ENCODE measurements around the gene RBM42.
"Not testable (repeated sequence)": the region's sequence is repeated elsewhere in the genome, so short reads cannot be mapped to it uniquely, and the experiment has no call there.

RBM42 gene, protein sequence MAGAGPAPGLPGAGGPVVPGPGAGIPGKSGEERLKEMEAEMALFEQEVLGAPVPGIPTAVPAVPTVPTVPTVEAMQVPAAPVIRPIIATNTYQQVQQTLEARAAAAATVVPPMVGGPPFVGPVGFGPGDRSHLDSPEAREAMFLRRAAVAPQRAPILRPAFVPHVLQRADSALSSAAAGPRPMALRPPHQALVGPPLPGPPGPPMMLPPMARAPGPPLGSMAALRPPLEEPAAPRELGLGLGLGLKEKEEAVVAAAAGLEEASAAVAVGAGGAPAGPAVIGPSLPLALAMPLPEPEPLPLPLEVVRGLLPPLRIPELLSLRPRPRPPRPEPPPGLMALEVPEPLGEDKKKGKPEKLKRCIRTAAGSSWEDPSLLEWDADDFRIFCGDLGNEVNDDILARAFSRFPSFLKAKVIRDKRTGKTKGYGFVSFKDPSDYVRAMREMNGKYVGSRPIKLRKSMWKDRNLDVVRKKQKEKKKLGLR

DNA sequence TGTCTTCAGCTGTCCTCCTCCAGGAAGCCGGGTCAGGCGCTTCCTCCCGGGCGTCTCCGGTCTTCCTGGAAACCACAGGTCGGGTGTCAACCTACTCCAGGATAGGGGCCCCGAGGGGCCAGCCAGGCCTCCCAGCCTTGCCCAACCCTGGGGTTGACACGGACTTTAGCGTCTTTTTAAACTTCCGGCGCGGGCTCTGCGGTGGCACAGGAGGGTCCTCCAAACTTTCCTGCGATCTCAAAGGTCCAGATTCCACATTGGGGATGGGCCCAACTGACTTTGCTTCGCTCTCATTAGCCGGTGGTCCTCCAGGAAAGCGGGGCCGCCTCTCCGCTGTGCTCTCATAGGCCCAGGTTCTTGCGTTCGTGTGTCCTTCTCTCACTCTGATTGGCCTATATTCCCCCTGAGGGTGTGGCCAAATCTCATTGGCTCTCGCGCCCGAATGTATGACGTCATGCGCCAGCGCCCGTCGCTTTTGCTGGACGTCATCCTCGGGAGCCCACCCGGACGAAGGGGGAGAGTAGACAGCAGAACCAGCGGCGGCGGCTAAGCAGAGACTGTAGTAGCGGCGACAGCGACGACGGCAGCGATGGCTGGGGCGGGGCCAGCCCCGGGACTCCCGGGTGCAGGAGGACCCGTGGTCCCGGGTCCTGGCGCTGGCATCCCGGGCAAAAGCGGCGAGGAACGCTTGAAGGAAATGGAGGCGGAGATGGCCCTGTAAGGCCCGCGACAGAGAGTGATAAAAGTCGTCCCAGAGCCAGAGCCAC, at the start of gene RBM42:
RBM42 (plus strand) TSS at position 472 of the 767 bp plus-strand sequence; CDS start at position 590, 118 bp downstream.
- peak; percentile 98 for DNase-seq

GRCh38 chr19:35582760-35583159, 46.1 kb upstream of the RBM42 start:
- DNase-seq: no peak

DNA sequence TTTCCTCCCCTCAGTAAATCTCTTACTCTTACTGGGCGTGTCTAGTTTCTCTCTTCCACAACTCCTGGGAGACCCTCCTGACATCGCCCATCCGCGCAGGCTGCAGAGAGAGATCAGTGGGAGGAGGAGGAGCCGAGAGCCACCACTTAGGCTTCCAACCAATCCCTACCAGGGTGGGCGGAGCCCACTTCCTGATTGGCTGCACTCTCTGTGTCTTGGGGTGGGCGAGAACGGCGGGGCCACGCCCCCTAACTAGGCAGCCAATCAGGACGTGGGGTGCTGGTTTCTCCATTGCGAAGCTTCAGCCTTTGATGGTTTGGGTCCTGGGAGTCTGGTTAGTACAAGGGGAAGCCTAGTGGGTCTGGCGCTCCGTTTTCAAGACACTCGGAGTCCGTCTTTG, 43.0 kb upstream of the RBM42 start, which contains the start of gene PMIS2:
PMIS2 (plus strand) TSS at position 326 of the 400 bp plus-strand sequence. CDS start 87 bp downstream, outside the sequence.
- DNase-seq: no peak

GRCh38 chr19:35587321-35587720, 41.5 kb upstream of the RBM42 start:
- DNase-seq: no peak

- no peak for DNase-seq
Observed at GRCh38 chr19:35590875-35591274, 38.0 kb upstream of the RBM42 start.

DNA sequence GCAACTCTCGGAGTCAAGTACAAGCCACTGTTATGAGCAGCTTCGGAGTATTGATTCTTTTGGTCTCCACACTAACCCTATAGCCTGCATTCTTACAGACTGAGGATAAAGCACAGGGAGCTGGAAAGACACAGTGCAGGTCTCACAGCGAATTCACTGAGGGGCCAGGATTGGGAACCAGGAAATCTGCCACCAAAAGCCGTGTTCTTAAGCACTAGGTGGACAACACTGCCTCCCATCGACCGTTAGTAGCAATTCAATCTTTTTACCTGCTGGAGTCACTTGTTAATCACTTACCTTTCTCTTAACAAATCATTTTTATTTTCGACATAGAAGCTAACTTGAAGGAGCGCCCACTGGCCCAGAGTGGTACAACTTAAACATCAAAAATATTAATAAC, 36.6 kb upstream of the RBM42 start:
- peak in 1 of 2 experiments; percentile 31 for DNase-seq

GRCh38 chr19:35595026-35595425, 33.8 kb upstream of the RBM42 start:
- not testable (repeated sequence) for DNase-seq

- no peak for DNase-seq
Observed at GRCh38 chr19:35595928-35596327, 32.9 kb upstream of the RBM42 start.

GRCh38 chr19:35596366-35596999, 32.4 kb upstream of the RBM42 start:
- DNase-seq: no peak

GRCh38 chr19:35601971-35602370, 26.9 kb upstream of the RBM42 start:
- DNase-seq: no peak

GRCh38 chr19:35604436-35604835, 24.4 kb upstream of the RBM42 start:
- DNase-seq: not testable (repeated sequence)

DNA sequence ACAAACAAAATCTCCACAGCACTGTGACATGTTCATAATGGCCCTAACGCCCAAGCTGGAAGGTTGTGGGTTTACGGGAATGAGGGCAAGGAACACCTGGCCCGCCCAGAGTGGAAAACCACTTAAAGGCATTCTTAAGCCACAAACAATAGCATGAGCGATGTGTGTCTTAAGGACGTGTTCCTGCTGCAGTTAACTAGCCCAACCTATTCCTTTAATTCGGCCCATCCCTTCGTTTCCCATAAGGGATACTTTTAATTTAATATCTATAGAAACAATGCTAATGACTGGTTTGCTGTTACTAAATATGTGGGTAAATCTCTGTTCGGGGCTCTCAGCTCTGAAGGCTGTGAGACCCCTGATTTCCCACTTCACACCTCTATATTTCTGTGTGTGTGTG, 21.7 kb upstream of the RBM42 start:
- DNase-seq: not testable (repeated sequence)

DNA sequence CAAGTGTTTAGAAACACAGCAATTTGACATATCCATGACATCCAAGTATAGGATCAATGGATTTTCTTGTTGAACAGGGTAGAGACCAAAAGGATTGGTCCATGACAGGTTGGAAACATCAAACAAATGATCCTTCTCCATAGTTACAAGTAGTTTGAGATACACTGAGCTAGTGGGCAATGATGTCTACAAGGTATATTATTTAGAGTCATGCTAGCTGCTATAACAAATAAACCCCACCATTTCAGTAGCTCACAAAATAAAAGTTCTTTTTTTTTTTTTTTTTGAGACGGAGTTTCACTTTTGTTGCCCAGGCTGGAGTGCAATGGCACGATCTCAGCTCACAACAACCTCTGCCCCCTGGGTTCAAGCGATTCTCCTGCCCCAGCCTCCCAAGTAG, 21.2 kb upstream of the RBM42 start:
- no peak for DNase-seq

- no peak for DNase-seq
Observed at GRCh38 chr19:35608251-35608650, 20.6 kb upstream of the RBM42 start.

DNA sequence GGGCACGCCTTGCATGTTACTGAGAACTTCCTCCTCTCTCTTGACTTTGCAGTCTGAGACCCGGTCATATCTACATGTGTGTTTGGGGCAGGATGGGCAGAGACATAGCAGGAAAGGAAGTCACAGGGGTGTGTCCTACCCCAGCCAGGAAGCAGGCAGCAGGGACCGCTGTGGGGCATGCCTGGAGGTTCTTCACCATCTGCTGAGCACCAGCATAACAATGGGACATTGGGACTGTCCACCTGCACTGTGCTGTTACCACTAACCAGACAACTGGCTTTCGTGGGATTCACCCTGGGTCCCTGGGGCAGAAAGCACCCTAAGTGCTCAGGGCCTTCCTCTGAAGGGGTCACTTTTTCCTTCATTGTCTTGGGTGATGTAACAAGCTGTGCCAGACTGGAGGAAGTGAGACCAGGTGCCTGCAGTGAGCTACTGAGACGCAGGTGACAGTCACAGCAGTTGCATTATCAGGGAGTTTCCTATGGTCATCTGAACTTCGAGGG, 18.9 kb upstream of the RBM42 start:
- no peak for DNase-seq

DNA sequence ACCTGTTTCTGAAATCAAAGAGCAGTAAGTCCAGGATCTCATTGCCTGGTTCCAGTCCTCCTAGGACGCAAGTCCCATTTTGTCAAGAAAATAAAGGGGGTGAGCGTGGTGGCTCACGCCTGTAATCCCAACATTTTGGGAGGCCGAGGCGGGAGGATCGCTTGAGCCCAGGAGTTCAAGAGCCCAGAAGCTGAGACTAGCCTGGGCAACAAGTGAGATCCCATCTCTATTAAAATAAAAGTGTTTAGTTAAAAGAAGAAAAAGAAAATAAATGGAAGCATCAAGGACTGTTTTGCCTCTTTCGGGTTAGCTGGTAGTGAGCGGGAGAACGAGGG, 16.6 kb upstream of the RBM42 start:
- DNase-seq: no peak

GRCh38 chr19:35612559-35613321, 16.1 kb upstream of the RBM42 start, which contains the start of gene HAUS5:
Gene HAUS5 (plus strand): TSS chr19:35612735. CDS start chr19:35612795, 60 bp downstream.
- peak; percentile 80 to 86 for DNase-seq

GRCh38 chr19:35613574-35613973, 15.3 kb upstream of the RBM42 start:
- no peak for DNase-seq

GRCh38 chr19:35615036-35615435, 13.8 kb upstream of the RBM42 start:
- no peak for DNase-seq

DNA sequence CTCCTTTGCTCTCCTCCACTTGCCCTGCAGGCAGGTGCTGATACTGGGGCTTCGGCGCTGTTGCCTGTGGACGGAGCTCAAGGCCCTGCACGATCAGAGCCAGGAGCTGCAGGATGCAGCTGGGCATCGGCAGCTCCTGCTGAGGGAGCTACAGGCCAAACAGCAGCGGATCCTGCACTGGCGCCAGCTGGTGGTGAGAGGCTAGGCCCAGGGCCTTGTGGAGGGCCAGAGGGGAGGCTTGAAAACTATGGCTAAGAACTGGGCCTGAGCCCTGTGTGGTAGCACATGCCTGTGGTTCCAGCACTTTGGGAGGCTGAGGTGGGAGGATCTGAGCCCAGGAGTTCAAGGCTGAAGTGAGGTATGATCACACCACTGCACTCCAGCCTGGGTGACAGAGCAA, 10.0 kb upstream of the RBM42 start:
- DNase-seq: no peak

GRCh38 chr19:35619290-35619923, 9.4 kb upstream of the RBM42 start:
- no peak for DNase-seq

DNA sequence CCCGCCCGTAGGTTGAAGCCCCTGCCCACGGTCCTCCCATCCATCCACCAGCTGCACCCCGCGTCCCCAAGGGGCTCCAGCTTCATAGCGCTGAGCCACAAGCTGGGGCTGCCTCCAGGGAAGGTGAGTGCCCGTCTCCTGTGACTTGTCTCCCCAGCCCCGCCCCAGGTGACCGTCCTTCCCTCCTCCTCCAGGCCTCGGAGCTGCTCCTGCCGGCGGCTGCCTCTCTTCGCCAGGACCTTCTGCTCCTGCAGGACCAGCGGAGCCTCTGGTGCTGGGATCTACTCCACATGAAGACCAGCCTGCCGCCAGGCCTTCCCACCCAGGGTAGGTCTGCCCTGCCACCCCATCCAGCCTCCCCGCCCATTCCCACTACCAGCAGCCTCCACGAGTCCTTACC, 8.8 kb upstream of the RBM42 start:
- no peak for DNase-seq

Data from SHP77 (cell line).